A204.1 (cell line): ENCODE data around the gene ZNF432.

Experiments used
- FAIRE-seq: peaks from 2 replicates; lab custom pipeline; 2012; peaks lifted over from hg19 to GRCh38; lab: Jason Lieb, UNC

ZNF432 gene

GRCh38 chr19:52007806-52008557, 40.7 kb downstream of the ZNF432 start, which contains the start of gene ZNF615:
Gene ZNF615, minus strand, starts transcription at chr19:52008211. Its CDS starts 4,500 bp downstream, at chr19:52003711.
- no peak for FAIRE-seq

GRCh38 chr19:52007451-52007805, 41.2 kb downstream of the ZNF432 start:
- no peak for FAIRE-seq

- FAIRE-seq = no peak
Observed at GRCh38 chr19:51994048-51994644, 54.5 kb downstream of the ZNF432 start.

GRCh38 chr19:51993422-51993821, 55.2 kb downstream of the ZNF432 start:
- FAIRE-seq = no peak

- FAIRE-seq = peak; percentile 44
Observed at GRCh38 chr19:51986309-51987291, 62.0 kb downstream of the ZNF432 start, which contains the start of gene ZNF350. Gene ZNF350, minus strand, starts transcription at chr19:51986840. Its CDS starts 12,480 bp downstream, at chr19:51974360.

- no peak for FAIRE-seq
Observed at GRCh38 chr19:51983361-51983760, 65.3 kb downstream of the ZNF432 start.
